Measurements from ENCODE around the gene LRRC46. TPM values are rescaled to one million over a fixed set of nuclear protein-coding genes. Genes with fewer than 3 reads are reported as not detected.

Gene LRRC46
- total RNA-seq, 1 donor from 2014 or later: 2.8 TPM

GRCh38 chr17:47829870-47830269, 1.6 kb upstream of the LRRC46 start:
- Mint-ChIP-seq H3K36me3 (peaks cover 11% of the 10 kb centered on the region), H3K27ac (no peak overlapping the region), H3K27me3 (no peaks in the 10 kb centered on the region), H3K4me1 (ENCODE audit: unreplicated experiment) (peaks cover 14% of the 10 kb centered on the region), H3K4me3 (peak overlapping the region; percentile 67), H3K9me3 (no peaks in the 10 kb centered on the region)
- no peak for DNase-seq (ENCODE audit: extremely low spot score, unreplicated experiment)
- TF ChIP-seq CTCF (conservative IDR thresholded peaks at IDR 0.05): no peak

DNA sequence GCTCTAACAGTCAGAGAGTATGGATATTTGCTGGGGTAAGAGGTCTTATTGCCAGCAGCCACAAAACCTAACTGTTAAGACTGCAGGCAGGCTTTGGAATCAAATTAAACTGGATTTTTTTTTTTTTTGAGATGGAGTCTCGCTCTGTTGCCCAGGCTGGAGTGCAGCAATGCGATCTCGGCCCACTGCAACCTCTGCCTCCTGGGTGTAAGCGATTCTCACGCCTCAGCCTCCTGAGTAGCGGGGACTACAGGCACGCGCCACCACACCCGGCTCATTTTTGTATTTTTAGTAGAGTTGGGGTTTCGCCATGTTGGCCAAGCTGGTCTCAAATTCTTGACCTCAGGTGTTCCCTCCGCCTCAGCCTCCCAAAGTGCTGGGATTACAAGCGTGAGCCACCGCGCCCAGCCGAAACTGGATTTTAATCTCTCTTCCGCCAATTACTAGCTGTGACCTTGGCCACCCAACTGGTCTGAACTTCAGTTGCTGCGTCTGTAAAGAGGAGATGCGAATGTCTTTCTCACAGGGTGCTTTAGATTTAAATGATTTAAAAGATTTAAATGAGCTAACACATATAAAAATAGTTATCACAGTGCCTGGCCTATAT, 971 bp upstream of the LRRC46 start:
- peaks cover 14% of the 10 kb centered on the region for H3K4me1 Mint-ChIP-seq (ENCODE audit: unreplicated experiment)
- peaks cover 8% of the 10 kb centered on the region for H3K36me3 Mint-ChIP-seq
- no peak for TF ChIP-seq CTCF (conservative IDR thresholded peaks at IDR 0.05)
- no peaks in the 10 kb centered on the region for H3K27me3 Mint-ChIP-seq
- DNase-seq (ENCODE audit: extremely low spot score, unreplicated experiment): no peak
- no peaks in the 10 kb centered on the region for H3K9me3 Mint-ChIP-seq
- H3K4me3 Mint-ChIP-seq: peak overlapping the region; percentile 90
- peak overlapping the region; percentile 83 for H3K27ac Mint-ChIP-seq

- H3K36me3 Mint-ChIP-seq: no peaks in the 10 kb centered on the region
- H3K9me3 Mint-ChIP-seq: no peaks in the 10 kb centered on the region
- no peak for TF ChIP-seq CTCF (conservative IDR thresholded peaks at IDR 0.05)
- no peak for DNase-seq (ENCODE audit: extremely low spot score, unreplicated experiment)
- peaks cover 14% of the 10 kb centered on the region for H3K4me1 Mint-ChIP-seq (ENCODE audit: unreplicated experiment)
- H3K27me3 Mint-ChIP-seq: no peaks in the 10 kb centered on the region
- H3K4me3 Mint-ChIP-seq: peak overlapping the region; percentile 90
- H3K27ac Mint-ChIP-seq: peak overlapping the region; percentile 83
These were observed 461 bp downstream of the LRRC46 start for GRCh38 chr17:47831934-47832327.

GRCh38 chr17:47834756-47835155, 3.3 kb downstream of the LRRC46 start:
- Mint-ChIP-seq H3K9me3 (no peaks in the 10 kb centered on the region), H3K36me3 (no peaks in the 10 kb centered on the region), H3K4me1 (ENCODE audit: unreplicated experiment) (peaks cover 14% of the 10 kb centered on the region), H3K4me3 (no peak overlapping the region), H3K27ac (peak overlapping the region; percentile 12), H3K27me3 (no peaks in the 10 kb centered on the region)
- no peak for DNase-seq (ENCODE audit: extremely low spot score, unreplicated experiment)
- TF ChIP-seq CTCF (conservative IDR thresholded peaks at IDR 0.05): no peak

DNA sequence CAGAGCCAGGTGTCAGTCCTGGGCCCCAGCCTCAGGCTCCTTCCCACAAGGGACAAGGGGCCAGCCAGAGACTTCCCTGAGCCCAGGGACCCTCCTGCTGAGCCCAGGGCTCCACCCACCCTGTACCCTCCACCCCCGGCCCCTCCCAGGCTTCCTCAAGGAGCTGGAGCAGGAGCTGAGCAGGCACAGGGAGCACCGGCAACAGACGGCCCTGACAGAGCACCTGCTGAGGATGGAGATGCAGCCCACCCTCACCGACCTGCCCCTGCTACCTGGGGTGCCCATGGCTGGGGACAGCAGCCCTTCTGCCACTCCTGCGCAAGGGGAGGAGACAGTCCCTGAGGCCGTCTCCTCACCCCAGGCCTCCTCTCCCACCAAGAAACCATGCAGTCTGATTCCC, 5.1 kb downstream of the LRRC46 start:
- H3K27me3 Mint-ChIP-seq: no peaks in the 10 kb centered on the region

More for the DNA sequence above, 5.1 kb downstream of the LRRC46 start:
- no peak for TF ChIP-seq CTCF (conservative IDR thresholded peaks at IDR 0.05)
- no peaks in the 10 kb centered on the region for H3K36me3 Mint-ChIP-seq
- H3K4me1 Mint-ChIP-seq (ENCODE audit: unreplicated experiment): peaks cover 16% of the 10 kb centered on the region
- H3K27ac Mint-ChIP-seq: no peak overlapping the region
- H3K4me3 Mint-ChIP-seq: no peak overlapping the region
- H3K9me3 Mint-ChIP-seq: no peaks in the 10 kb centered on the region
- no peak for DNase-seq (ENCODE audit: extremely low spot score, unreplicated experiment)
